ENCODE measurements around the gene TRIM50.

The TRIM50 gene

GRCh38 chr7:73342645-73343044 lies 14.8 kb upstream of the TRIM50 start:
- Histone ChIP-seq H3K79me2 (ENCODE audit: insufficient read depth, low read length) (no peaks in the 10 kb centered on the region), H3K27ac (ENCODE audit: low read length) (no peak overlapping the region), H3K9ac (ENCODE audit: low read depth, low read length) (no peak overlapping the region), H3K4me3 (ENCODE audit: low read depth in 1 of 2, low read length in 2 of 2) (no peak overlapping the region), H3K36me3 (ENCODE audit: insufficient read depth, low read length) (no peaks in the 10 kb centered on the region), H3K4me1 (ENCODE audit: insufficient read depth, low read length) (no peaks in the 10 kb centered on the region), H3K27me3 (ENCODE audit: insufficient read depth, low read length, poor library complexity) (no peaks in the 10 kb centered on the region), H2AFZ (ENCODE audit: low read depth, low read length) (no peak overlapping the region), H4K20me1 (ENCODE audit: insufficient read depth, low read length) (no peaks in the 10 kb centered on the region), H3K4me2 (ENCODE audit: insufficient read depth, low read length) (no peak overlapping the region), H3K9me3 (ENCODE audit: insufficient read depth, low read length, severe bottlenecking) (no peaks in the 10 kb centered on the region)
- DNase-seq = no peak
- no peak for TF ChIP-seq EZH2 (IDR thresholded peaks at IDR 0.05; ENCODE audit: borderline replicate concordance, low read depth, low read length, severe bottlenecking)
- TF ChIP-seq, protein P1, sequence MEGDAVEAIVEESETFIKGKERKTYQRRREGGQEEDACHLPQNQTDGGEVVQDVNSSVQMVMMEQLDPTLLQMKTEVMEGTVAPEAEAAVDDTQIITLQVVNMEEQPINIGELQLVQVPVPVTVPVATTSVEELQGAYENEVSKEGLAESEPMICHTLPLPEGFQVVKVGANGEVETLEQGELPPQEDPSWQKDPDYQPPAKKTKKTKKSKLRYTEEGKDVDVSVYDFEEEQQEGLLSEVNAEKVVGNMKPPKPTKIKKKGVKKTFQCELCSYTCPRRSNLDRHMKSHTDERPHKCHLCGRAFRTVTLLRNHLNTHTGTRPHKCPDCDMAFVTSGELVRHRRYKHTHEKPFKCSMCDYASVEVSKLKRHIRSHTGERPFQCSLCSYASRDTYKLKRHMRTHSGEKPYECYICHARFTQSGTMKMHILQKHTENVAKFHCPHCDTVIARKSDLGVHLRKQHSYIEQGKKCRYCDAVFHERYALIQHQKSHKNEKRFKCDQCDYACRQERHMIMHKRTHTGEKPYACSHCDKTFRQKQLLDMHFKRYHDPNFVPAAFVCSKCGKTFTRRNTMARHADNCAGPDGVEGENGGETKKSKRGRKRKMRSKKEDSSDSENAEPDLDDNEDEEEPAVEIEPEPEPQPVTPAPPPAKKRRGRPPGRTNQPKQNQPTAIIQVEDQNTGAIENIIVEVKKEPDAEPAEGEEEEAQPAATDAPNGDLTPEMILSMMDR (IDR thresholded peaks at IDR 0.05; ENCODE audit: borderline replicate concordance, extremely low read depth, low read length, poor library complexity, severe bottlenecking) = peak; percentile 4
- ATAC-seq (ENCODE audit: insufficient read depth, low read depth) = no peak

DNA sequence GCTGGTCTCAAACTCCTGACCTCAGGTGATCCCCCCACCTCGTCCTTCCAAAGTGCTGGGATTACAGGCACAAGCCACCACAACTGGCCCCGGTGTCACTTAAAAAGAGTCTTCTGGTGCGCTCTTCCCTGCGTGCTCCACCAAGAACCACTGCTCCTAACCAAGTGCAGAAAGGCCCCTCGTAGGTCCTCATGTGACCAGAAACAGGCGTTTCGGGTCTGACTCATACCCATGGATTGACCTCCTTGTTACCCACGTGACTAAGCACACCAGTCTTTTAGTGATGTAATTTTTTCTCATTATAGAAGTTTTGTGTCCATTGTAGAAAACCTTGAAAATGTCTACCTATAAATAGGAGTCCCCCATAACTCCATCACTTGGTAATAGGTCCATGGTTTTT lies 14.0 kb upstream of the TRIM50 start:
- Histone ChIP-seq H3K79me2 (ENCODE audit: insufficient read depth, low read length) (no peaks in the 10 kb centered on the region), H2AFZ (ENCODE audit: low read depth, low read length) (no peak overlapping the region), H3K4me1 (ENCODE audit: insufficient read depth, low read length) (no peaks in the 10 kb centered on the region), H3K36me3 (ENCODE audit: insufficient read depth, low read length) (no peaks in the 10 kb centered on the region), H3K9ac (ENCODE audit: low read depth, low read length) (no peak overlapping the region), H4K20me1 (ENCODE audit: insufficient read depth, low read length) (no peaks in the 10 kb centered on the region), H3K4me3 (ENCODE audit: low read depth in 1 of 2, low read length in 2 of 2) (no peak overlapping the region), H3K27me3 (ENCODE audit: insufficient read depth, low read length, poor library complexity) (no peaks in the 10 kb centered on the region), H3K27ac (ENCODE audit: low read length) (no peak overlapping the region), H3K9me3 (ENCODE audit: insufficient read depth, low read length, severe bottlenecking) (no peaks in the 10 kb centered on the region), H3K4me2 (ENCODE audit: insufficient read depth, low read length) (no peak overlapping the region)
- DNase-seq (no peak), ATAC-seq (ENCODE audit: insufficient read depth, low read depth) (no peak)
- TF ChIP-seq EZH2 (IDR thresholded peaks at IDR 0.05; ENCODE audit: borderline replicate concordance, low read depth, low read length, severe bottlenecking) = no peak

DNA sequence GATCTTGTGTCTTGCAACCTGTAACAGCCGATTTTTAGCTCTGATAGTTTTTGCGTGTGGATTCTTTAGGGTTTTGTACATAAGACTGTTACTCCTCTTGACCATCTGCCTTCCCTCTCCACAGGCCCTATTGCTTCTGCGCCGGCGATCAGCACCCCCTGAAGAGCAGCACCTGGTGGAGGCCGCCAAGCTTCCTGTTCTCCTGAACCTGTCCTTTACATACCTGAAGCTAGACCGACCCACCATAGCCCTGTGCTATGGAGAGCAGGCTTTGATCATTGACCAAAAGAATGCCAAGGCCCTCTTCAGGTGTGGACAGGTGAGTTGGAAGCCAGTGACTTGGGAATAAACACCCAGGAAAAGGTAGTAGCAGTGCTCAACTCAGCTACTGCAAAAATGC lies 12.6 kb upstream of the TRIM50 start:
- ATAC-seq (ENCODE audit: insufficient read depth, low read depth) (no peak), DNase-seq (no peak)
- no peak overlapping the region for H3K27ac ChIP-seq (ENCODE audit: low read length)
- TF ChIP-seq, protein P1 (IDR thresholded peaks at IDR 0.05; ENCODE audit: borderline replicate concordance, extremely low read depth, low read length, poor library complexity, severe bottlenecking) = no peak
- TF ChIP-seq EZH2 (IDR thresholded peaks at IDR 0.05; ENCODE audit: borderline replicate concordance, low read depth, low read length, severe bottlenecking) = no peak
- no peak overlapping the region for H3K4me2 ChIP-seq (ENCODE audit: insufficient read depth, low read length)
- no peaks in the 10 kb centered on the region for H3K79me2 ChIP-seq (ENCODE audit: insufficient read depth, low read length)
- H2AFZ ChIP-seq (ENCODE audit: low read depth, low read length) = no peak overlapping the region
- no peak overlapping the region for H3K4me3 ChIP-seq (ENCODE audit: low read depth in 1 of 2, low read length in 2 of 2)
- H4K20me1 ChIP-seq (ENCODE audit: insufficient read depth, low read length) = no peaks in the 10 kb centered on the region
- no peaks in the 10 kb centered on the region for H3K4me1 ChIP-seq (ENCODE audit: insufficient read depth, low read length)
- H3K27me3 ChIP-seq (ENCODE audit: insufficient read depth, low read length, poor library complexity) = no peaks in the 10 kb centered on the region
- no peaks in the 10 kb centered on the region for H3K36me3 ChIP-seq (ENCODE audit: insufficient read depth, low read length)
- no peaks in the 10 kb centered on the region for H3K9me3 ChIP-seq (ENCODE audit: insufficient read depth, low read length, severe bottlenecking)
- no peak overlapping the region for H3K9ac ChIP-seq (ENCODE audit: low read depth, low read length)

DNA sequence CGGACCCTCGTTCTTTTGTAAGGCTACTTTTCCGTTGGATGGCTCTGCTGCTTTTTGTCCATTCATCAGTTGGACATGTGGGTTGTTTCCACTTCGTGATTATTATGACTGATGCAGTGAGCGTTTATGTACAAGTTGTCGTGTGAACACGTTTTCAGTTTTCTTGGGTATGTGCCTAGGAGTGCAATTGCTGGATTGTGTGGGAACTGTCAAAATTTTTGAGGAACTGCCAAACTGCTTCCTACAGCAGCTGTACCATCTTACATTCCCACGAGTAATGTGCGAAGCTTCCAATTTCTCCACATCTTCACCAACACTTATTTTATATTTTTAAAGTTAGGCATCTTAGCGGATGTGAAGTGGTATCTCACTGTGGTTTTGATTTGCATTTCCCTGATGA lies 10.4 kb upstream of the TRIM50 start:
- H3K4me3 ChIP-seq (ENCODE audit: low read depth in 1 of 2, low read length in 2 of 2) = no peak overlapping the region
- H3K27me3 ChIP-seq (ENCODE audit: insufficient read depth, low read length, poor library complexity) = peaks cover 1% of the 10 kb centered on the region
- no peaks in the 10 kb centered on the region for H3K9me3 ChIP-seq (ENCODE audit: insufficient read depth, low read length, severe bottlenecking)
- H3K4me2 ChIP-seq (ENCODE audit: insufficient read depth, low read length) = no peak overlapping the region
- DNase-seq = no peak
- H3K27ac ChIP-seq (ENCODE audit: low read length) = no peak overlapping the region
- no peaks in the 10 kb centered on the region for H3K4me1 ChIP-seq (ENCODE audit: insufficient read depth, low read length)
- H4K20me1 ChIP-seq (ENCODE audit: insufficient read depth, low read length) = no peaks in the 10 kb centered on the region
- ATAC-seq (ENCODE audit: insufficient read depth, low read depth) = no peak
- no peaks in the 10 kb centered on the region for H3K79me2 ChIP-seq (ENCODE audit: insufficient read depth, low read length)
- H3K9ac ChIP-seq (ENCODE audit: low read depth, low read length) = no peak overlapping the region
- H2AFZ ChIP-seq (ENCODE audit: low read depth, low read length) = no peak overlapping the region
- no peak for TF ChIP-seq EZH2 (IDR thresholded peaks at IDR 0.05; ENCODE audit: borderline replicate concordance, low read depth, low read length, severe bottlenecking)
- TF ChIP-seq, protein P1 (IDR thresholded peaks at IDR 0.05; ENCODE audit: borderline replicate concordance, extremely low read depth, low read length, poor library complexity, severe bottlenecking) = no peak
- H3K36me3 ChIP-seq (ENCODE audit: insufficient read depth, low read length) = no peaks in the 10 kb centered on the region

All from DND-41 (cell line).